Muscle of arm (tissue), 12 donors: Measurements from ENCODE around the gene SLC7A1. TPM values are rescaled to one million over a fixed set of nuclear protein-coding genes. Genes with fewer than 3 reads are reported as not detected.

Source experiments
- DNase-seq: peaks from one replicate; pipeline ENCODE4 v3.0.0-alpha.2; 2013
- polyA plus RNA-seq, 12 donors: library from polyadenylated mRNA; unstranded; fragments of 120-200 nt; gene quantifications; one replicate each; pipeline ENCODE4 v1.2.1, GENCODE V29; 2013; ENCODE audit not compliant: insufficient read length in 12 of 12

Gene SLC7A1
- polyA plus RNA-seq, 12 donors: 7.2 to 17.3 (median 9.2) TPM; not detected in 1

DNA sequence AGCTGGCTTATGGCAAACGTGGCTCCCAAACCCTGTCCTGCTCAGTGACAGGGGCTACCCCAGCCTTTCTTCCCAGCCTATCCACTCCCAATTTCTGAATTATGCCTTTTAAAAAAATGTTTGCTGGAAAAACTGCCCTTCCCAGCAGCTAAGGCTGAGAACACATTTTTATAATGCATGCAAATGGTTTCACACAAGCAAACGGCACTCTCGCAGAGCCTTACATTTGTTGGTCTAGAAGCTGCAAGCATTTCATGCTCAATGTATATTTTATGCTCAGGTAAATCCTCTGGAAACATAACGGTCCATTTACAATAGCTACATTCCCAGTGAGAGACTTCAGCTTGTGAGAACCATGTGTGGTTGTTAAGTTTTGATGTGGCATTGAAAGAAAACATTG is 61.4 kb downstream of the SLC7A1 start:
- no peak for DNase-seq

GRCh38 chr13:29532821-29533220 is 62.7 kb downstream of the SLC7A1 start:
- no peak for DNase-seq

DNA sequence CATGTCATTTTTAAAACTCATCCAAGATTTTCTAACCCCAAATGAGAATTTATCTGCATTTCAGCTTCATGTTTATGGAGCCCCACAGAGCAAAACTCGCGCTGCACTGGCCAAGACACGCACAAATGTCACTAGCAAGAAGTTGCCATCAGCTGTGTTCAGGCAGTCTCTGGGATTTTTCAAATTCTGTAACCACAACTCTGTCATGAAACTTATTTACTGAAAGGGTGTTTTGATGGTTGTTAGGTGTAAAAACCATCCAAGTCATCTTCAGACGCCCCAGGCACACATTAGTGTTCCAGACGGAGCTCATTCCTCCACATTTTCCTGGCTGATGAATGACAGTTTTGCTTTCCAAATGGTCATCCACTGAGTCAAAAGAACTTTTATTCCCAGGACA is 63.4 kb downstream of the SLC7A1 start:
- peak; percentile 74 for DNase-seq

DNA sequence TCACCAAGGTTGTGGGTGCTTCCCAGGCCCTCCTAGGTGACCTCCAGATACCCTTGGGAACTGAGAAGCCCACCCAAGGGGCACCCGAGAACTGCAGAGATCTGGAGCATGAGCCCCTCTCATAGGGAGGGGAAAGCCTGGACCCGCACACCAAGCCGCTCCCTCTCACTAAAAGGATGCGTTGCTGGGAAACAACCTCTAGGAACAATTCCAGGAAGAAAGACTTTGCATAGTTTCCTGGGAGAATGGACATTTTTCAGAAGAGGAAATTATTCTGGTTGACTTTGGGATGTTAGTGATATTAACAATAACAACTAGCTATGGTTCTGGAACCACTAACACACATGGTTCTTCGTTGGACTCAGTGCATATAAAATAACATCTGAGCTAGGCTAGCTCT is 64.6 kb downstream of the SLC7A1 start:
- DNase-seq: no peak

GRCh38 chr13:29529754-29530153 is 65.7 kb downstream of the SLC7A1 start:
- DNase-seq: no peak

GRCh38 chr13:29527916-29528315 is 67.6 kb downstream of the SLC7A1 start:
- DNase-seq: no peak

DNA sequence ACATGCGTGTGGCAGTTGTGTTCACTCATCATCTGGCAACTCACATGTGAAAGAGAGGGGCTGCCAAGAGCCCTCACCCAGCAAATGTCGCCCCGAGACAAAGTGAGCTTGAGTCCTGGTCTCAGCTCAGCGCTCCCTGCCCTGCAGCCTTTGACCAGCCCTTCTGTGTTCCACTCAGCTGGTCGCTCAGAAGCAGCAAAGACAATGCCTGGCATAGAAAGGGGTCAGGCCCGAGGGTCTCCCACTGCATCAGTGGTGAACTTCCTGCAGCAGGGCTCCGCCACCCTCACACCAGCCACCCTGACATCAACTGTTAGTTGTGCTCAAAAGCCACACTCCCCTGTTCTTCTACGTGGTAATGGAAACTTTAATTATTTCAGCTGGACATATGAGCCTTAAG is 68.0 kb downstream of the SLC7A1 start:
- DNase-seq: no peak

DNA sequence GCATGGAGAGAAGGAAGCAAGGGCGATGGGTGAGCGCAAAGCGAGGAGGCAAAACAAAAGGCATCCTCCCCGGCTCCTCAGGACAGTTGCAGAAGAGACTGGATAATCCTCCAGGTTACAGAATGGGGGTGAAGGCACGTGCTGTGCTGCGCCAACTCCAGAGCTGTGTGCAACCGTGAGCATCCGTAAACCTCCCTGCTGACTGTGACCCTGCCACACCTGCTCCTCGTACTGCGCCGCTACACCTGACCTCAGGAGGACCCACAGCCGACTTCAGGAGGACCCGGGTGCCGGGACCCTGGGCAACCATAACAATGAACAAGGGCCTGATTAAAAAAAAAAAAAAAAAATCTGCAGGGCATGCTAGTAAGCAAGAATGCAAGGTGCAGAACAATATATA is 68.7 kb downstream of the SLC7A1 start:
- DNase-seq: no peak

DNA sequence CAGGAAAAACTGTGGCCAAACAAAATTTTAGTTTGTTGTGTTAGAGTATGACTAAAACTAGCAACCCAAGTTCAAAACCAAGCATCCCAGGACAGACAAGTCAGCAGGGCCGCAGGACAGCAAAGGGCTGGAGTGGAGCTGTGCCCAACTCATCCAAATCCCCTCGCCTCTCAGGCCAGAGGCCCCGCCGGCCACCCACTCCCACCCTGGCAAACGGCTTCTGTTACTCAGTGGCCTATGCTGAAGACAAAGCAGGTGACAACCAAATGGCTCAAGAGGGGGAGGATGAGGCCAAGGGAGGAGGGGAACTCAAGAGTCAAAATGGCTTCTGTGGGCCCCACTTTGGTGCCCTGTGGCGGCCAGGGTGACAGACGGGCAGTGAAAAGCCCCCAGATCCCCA is 69.7 kb downstream of the SLC7A1 start:
- DNase-seq: no peak

DNA sequence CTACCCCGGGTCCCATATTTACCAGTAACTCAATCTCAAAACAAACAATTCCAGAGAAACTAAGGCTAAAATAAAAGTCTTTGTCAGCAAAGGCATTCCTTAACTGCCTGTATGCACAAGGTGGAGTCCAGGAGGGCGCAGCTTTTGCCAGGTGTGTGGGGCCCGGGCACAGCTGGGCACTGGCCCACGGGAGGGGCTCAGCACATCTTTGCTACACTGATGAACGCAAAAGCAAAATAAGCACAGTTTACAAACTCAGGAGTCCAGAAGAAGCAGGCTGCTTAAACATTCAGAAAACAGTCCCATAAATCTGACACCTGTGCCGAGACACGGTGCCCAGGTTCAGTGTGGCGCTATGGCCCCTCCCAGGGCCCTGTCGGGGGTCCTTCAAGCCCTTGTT is 70.8 kb downstream of the SLC7A1 start:
- DNase-seq: no peak

GRCh38 chr13:29524176-29524575 is 71.3 kb downstream of the SLC7A1 start:
- DNase-seq: no peak

DNA sequence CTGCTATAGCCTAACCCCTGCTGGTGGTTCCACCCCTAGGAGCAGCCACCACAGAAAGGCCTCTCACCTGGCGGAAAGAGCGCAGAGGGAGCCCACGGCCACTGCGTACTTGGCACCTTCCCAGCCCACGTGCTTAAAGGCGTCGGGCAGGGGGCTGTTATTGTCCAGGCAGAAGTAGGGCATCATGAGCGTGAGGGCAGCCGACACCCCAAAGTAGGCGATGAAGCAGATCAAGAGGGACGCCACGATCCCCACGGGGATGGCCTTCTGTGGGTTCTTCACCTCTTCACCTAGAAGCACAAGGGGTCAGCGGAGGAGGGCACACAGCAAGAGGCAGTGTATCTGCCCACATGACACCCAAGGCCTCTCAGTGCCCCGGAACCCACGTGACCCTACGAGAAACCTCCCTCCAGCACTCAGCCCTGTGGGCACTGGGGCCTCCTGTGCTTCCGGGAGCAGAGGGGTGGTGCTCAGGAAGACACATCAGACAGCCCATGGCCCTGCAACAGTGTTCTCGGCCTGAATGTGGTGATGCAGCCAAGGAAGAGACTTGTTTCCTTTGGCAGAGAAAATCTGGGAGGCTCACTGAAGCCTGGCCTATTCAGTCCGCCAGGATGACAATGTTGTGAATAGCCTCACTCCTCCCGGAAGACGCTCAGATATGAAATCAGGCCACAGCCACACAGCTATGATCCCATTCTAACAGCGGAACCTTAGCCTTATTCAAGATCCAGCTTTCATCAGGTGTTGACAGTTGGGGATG is 72.1 kb downstream of the SLC7A1 start:
- no peak for DNase-seq

- no peak for DNase-seq
These were observed 73.3 kb downstream of the SLC7A1 start for GRCh38 chr13:29522044-29522685.

GRCh38 chr13:29521336-29521735 is 74.2 kb downstream of the SLC7A1 start:
- DNase-seq: no peak

GRCh38 chr13:29520671-29521070 is 74.8 kb downstream of the SLC7A1 start:
- no peak for DNase-seq

GRCh38 chr13:29519921-29520320 is 75.6 kb downstream of the SLC7A1 start:
- DNase-seq: no peak

- DNase-seq: no peak
These were observed 78.6 kb downstream of the SLC7A1 start for GRCh38 chr13:29516880-29517279.

- no peak for DNase-seq
These were observed 79.5 kb downstream of the SLC7A1 start for GRCh38 chr13:29516012-29516411.

GRCh38 chr13:29515372-29515771 is 80.1 kb downstream of the SLC7A1 start:
- no peak for DNase-seq

- DNase-seq: no peak
These were observed 80.7 kb downstream of the SLC7A1 start for GRCh38 chr13:29514720-29515310.

DNA sequence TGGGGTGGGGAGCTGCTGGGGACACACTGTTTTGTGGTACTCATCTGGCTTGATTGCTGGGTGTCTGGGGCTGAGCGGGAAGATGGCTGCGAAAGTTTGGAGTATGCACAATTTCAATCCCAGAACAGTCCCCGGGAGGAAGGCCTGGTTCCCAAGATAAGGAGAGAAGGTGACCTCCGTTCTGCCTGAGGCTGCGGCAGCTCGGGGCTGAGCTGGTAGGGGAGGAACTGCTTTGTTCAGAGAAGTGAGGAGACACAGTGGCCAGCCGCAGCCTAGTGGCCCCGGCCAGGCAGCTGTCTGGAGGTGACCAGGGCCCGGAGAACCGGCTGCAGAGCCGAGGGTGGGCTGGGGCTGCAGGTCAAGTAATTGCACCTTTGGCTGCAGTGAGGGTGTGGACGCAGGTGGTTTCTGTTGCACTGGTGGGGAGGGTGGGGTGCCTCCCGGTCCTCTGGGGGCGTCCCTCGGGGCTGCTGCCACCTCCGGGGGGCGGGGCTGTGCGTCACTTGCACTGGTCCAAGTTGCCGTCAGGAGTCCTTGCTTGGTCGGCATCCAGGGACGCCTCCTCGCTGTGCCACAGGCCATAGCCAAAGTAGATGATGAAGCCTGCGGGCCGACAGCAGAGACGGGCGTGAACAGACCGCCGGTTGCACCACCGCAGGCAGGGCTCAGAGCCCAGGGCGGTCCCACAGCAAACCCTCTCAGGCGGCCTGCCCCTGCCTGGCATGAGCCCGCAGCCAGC is 81.3 kb downstream of the SLC7A1 start:
- DNase-seq: no peak
